NCI-H1417 (cell line): Measurements from ENCODE around the gene DNM2.

ENCODE experiments used
- DNase-seq, 3 experiments: peaks; one replicate each; lab custom pipeline; 2025; lab: John Stamatoyannopoulos, UW

The DNM2 gene

GRCh38 chr19:10815969-10816644, 98.2 kb downstream of the DNM2 start:
- DNase-seq, result no peak

- DNase-seq, result no peak
Observed at GRCh38 chr19:10816691-10817090, 98.8 kb downstream of the DNM2 start.

DNA sequence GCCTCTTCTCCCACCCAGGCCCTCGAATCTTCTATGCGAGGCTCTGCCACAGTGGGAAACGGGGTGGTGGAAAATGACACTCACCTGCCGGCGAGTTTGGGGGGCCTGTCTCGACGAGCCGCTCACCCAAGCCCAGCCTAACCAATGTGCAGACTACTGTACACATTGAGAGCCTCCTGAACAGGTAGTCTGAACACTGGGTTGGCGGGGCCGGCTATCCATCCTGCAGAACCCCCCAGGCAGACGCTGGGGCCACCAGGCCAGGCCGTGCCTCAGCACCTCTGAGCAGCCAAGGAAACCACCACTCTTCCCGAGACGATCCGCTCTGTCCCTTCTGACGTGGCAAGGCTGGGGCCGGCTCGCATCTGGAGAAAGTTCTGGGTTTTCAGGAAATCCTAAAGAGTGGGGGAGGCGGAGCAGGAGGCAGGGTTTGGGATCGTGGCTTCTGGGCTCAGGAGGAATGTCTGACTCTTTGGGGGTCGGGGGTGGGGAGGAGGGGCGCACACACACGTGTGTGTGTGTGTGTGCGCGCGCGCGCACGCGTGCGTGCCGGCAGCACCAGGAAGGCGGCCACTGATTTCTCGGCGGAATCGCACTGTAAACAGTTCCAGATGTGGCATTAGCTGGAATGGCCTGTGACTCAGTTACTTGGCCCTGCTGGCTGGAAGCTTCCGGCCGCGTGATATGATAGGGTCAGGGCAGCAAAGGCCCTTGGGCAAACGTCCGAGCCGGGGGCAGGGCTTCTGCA, 99.6 kb downstream of the DNM2 start:
- no peak for DNase-seq

DNA sequence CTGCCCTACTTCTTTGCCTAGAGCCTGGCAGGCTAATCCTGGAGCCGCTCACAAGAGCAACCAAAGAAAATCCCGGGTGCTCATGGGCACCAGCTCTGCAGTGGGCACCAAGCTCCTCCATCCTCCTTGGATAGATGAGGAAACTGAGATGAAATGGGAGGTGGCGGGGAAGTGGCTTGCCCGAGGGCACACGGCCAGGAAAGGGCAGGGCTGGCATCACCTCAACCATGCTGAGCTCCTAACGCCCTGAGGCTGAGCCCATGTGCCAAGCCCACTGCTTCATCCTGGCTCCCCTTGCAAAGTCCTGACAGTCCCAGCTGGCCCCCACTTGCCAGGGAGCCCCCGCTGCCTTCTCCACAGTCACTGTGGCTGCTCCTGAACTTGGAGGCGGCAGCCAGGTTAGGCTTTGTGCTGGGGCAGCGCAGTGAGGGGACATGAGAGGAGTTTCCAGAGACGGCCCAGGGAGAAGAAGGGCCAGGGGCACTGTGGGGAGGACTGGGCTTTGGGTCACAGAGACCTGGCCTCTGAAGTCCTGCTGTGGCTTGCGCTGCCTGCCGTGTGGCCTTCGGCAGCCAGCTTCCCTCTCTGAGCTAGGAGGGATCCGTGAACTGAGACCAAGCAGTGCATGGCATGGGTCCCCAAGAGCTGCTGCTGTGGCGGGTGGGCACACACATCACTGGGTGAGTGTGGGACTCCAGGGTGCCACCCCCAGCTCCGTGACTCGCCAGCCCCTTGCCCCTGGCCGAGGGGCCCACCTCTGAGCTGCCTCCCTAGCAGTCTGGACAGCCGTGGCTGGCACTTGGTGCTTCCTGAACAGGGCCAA, 100.6 kb downstream of the DNM2 start:
- no peak for DNase-seq

DNA sequence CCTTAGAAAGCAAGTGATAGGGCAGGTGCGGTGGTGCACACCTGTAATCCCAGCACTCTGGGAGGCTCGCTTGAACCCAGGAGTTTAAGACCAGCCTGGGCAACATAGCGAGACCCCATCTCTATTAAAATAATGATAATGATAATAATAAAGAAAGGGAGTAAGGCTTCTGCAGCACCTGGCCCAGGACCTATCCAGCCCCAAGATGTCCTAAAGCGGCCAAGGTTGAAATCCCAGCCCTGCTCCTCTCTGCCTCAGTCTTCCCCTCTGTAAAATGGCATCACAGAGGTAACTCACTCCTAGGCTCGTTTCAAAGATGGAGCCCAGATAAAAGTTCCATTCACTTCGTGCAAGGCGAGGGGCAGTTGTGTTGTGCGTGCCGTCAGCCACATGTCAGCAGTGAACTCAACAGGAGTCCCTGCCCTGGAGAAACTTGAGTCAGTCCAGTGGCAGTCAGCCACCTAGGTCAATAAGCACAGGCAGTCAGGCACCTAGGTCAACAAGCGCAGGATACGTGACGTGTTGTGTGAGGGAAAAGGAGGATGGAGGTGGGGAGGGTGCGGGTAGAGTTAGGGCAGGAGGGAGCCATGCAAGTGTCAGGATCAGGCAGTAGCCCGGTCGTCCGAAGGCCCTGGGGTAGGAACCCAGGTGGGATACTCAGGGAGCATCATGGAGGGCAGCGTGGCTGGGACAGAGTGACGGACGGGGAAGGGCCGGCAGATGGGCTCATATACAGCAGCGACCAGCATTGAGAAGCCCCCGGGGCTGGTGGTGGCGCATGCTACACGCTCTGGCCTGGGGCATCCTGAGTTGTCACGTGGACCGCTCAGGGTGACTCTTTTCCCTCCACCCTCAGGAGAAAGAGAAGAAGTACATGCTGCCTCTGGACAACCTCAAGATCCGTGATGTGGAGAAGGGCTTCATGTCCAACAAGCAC, 101.5 kb downstream of the DNM2 start:
- DNase-seq, result no peak

DNA sequence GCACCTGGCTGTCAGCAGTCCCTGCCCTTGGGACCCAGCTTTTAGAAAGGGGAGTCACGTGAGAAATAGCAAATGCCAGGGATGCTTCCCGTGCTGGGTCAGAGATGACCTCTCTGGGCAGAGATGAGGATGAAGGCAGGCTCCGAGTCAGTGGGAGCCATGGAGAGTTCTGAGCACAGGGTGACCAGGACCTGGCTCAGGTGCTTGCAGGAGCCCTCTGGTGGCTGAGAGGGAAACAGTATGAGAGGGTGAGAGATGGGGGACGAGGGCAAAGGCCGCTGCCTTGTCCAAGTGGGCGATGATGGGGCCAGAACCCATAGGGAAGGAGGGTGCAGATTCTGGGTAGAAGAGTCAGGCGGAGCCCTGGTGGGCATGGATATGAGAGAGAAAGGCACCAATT, 102.3 kb downstream of the DNM2 start:
- DNase-seq, result no peak

- DNase-seq, result no peak
Observed at GRCh38 chr19:10823690-10824089, 105.8 kb downstream of the DNM2 start.

DNA sequence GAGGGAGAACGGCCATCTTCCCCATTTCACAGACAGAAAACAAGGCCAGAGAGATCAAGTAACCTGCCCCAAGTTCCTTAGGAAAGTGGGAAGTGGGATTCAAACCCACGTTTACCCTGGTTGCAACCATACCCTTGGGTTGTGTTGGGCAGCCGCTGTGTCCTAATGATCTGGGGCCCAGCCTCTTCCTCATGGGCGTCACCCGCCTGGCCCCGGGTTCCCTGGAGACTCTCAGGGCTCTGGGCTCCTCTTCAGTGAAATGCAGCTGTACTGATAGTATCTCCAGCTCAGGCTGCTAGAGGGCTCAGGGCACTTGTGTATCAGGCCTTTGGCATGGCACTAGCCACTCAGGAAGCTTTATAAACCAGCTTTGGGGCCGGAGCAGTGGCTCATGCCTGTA, 108.4 kb downstream of the DNM2 start:
- no peak for DNase-seq

DNA sequence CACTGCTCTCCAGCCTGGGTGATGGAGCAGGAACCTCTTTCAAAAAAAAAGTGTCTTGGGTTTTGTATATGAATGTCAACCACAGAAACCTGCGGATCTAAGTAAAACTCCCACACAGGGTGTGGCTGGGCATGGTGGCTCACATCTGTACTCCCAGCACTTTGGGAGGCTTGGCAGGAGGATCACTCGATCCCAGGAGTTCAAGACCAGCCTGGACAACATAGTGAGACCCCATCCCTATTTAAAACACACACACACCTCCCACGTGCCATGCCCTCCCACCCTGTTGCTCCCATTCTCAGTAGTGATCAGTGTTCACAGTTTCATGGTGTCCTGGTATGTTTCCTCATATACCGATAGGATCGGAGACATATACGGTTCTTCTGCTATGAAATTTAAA, 109.0 kb downstream of the DNM2 start:
- DNase-seq, result no peak

DNA sequence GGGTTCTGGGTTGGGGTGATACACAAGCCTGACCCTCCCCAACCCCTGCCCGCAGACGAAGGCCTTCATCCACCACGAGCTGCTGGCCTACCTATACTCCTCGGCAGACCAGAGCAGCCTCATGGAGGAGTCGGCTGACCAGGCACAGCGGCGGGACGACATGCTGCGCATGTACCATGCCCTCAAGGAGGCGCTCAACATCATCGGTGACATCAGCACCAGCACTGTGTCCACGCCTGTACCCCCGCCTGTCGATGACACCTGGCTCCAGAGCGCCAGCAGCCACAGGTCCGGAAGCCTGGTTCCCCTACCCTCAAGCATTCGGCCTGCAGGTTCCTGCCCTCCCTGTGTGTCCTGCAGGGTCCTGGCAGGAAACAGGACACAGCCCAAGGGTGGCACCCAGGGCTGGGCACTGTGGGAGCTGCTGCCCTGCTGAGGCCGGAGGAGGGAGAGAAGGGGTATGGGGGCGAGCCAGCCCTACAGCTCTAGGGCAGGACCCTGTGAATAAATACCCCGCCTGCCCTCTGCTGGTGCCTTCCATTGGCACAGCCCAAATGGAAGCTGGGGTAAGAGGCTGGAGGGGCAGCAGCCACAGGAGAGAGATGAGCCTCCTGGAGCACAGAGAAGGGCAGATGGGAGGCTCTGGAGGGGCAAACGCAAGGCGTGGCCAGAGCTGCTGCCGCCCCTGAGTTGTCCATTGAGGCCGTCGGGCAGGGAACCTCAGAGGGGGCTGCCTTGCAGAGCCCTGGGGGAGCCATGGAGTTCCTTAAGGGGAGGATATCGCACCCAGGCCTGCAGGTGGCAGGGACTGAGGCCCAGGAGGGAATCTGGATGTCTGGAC, 111.3 kb downstream of the DNM2 start:
- no peak for DNase-seq

GRCh38 chr19:10829967-10830366, 112.1 kb downstream of the DNM2 start:
- DNase-seq, result no peak

DNA sequence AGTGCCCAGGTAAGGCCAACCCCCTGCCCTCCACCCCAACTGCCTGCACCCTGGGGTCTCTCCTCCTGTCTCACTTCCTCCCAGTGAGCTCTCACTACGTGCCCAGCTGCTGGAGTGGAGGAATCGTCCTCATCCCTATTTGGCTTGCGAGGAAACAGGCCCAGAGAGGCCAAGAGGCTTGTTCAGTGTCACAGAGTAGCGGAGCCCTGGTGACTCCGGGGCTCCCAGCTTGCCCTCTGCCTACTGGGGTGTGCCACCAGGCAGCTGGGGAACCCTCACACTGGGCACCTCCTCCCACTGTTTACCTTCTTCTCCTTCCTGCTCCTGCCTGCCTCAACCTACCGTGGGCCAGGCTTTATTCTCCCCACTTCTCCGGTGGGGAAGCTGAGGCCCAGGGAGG, 112.5 kb downstream of the DNM2 start:
- no peak for DNase-seq

- DNase-seq, result no peak
Observed at GRCh38 chr19:10830931-10831779, 113.3 kb downstream of the DNM2 start.

DNA sequence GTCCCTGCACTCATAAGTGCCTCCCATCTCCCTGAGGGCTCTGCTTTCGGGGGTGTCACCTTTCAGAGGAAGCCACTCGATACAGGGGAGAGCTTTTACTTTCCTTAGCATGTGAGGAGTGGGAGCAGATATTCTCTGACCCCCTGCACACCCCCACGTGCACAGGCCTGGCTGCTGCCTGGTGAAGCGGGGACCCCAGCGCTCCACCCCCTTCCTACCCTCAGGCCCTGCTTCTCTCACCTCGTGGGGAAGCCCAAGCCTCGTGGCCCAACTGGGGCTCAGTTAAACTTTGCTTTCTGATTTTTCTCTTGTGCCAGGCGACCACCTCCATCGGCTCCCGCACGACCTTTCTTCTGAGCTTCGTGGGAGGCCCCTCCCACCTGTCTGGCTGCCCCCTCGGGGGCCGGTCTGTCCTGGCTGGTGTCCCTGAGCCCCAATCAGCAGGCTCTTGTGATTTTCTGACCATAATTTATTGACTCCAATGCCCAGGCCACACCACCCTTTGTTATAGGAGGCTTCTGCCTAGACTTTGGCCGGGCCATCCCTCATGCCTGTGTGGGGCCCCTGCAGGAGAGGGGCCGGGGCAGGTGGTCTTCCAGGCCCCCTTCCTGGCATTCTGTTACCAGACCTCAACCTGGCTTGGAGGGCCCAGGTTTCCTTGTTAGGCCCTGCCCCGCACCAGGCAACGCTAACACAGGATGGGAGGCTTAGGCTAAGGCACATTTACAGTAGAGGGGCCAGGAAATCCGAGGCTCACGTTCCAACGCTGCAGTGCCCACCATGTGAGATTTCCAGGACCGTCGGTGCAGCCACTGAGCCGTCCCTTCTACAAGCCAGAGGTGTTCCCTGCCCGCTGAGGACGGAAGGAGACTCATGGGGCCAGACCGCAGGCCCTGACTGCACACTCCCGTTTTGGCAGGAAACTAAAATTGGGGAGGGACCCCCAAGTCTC, 114.4 kb downstream of the DNM2 start:
- no peak for DNase-seq

DNA sequence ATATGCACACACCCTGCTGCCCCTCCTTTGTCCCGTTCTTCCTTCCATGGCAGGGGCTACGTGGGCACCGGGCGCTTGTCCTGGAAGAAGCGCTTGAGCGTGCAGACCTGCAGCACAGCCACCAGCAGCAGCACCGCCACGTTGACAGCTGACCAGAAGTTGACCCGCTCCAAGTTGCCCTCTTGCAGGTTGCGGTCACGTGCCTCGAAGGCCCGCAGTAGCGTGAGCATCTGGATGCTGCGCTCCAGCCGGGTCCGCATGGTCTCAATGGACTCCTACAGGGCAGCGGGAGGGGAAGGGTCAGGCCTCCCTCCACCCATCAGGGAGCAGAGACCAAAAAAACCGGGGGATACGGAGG, 115.0 kb downstream of the DNM2 start:
- DNase-seq, result no peak

GRCh38 chr19:10835089-10835753, 117.3 kb downstream of the DNM2 start:
- no peak for DNase-seq

GRCh38 chr19:10835754-10836478, 118.0 kb downstream of the DNM2 start, which contains the start of gene TMED1:
Gene TMED1 (minus strand): TSS chr19:10836212. CDS start chr19:10836191, 21 bp downstream.
- peak; percentile 98 to 100 (median 99) for DNase-seq
